GM19452 (cell line): Measurements from ENCODE around the gene TBX2.

Source experiments
- ATAC-seq: cut with Tn5 transposase; IDR thresholded peaks from one replicate; pipeline ENCODE4 v1.9.1; 2021; ENCODE audit not compliant: unreplicated experiment

TBX2 gene

GRCh38 chr17:61412860-61413660 is 13.4 kb downstream of the TBX2 start:
- ATAC-seq: no peak

- ATAC-seq: no peak
Observed at GRCh38 chr17:61413661-61414126, 14.1 kb downstream of the TBX2 start.

DNA sequence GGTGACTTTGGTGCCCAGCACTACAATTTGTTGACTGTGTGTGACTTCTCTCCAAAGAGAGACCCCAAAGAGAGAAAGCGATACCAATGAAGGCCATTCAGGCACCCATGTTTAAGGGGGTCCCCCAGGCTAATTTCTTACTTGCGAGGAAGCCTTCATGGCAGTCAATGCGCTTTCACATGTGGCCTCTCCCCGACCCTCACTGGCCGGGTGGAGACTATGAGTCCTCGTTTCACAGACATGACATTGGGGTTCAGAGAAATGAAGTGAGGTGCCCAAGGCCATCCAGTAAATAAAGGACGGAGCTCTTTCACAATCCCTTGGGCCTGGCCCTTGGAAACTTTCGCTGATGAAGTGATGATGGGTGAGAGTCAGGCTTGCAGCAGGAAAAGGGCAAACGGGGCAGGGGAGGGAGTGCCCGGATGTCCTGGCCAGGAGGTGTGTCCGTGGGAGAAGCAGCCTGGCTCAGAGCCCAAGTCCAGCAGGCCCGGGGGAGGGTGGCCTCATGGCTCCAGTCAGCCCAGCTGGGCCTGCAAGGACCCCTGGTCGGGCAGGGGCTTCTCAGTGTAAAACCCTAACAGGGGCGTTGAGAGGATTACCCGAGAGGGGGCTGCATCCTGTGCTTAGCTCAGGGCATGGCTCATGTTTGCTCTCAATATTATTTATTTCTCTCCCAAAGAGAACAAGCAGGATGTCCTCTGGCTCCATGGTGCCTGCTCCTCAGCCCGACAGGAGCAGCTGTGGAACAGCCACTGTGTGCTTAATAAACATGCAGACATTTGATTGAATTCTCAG is 14.7 kb downstream of the TBX2 start:
- no peak for ATAC-seq

DNA sequence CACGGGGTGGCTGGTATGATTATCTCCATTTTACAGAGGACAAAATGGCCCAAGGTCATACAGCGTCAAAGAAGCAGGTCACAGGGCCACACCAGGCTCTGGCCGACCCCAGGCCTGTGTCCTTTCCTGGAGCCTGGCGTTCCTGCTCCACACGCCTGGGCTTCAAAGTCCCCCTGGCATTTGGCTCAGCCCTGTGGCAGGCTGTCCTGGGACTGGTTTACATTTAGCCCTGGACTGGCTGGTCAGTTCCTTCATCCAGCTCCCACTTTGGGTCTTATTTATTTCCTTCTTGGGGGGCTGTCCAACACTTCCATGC is 15.3 kb downstream of the TBX2 start:
- ATAC-seq: no peak

DNA sequence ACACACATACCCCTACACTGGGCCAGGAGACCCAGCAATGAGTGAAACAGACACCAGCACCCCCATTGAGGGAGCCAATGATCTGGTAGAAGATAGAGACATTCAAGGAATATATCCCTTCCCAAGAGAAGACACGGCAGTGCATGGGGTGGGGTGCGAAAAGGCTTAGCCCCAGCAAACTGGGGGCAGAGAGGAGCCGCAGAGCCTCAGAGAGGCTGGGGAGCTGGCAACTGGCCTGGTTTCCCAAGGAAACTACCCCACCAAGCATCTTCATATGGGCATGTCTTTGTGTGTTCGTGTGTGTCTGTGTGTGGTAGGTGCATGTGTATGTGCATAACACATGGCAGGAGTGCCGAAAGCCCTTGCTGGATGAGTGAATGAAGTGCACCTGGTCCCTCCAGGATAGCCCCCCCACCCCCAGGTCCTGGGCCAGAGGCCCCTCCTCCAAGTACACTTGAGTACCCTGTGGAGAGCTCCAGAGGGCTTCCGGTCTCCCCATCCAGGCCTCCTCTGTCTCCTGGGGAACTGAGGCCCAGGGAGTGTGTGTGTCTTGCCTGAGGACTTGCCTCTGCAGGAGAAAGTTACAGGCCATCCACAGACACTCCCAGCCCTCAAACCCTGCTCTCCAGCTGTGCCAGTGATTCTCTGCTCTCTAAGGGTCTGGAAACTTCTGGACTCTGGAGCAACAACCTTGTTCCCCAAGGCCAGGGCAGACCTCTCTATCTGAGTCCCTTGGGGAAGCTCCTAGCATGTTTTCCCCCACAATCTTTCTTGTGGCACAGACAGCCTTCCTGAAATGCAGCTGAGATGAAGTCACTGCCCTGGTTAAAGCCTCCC is 15.9 kb downstream of the TBX2 start:
- ATAC-seq: no peak

DNA sequence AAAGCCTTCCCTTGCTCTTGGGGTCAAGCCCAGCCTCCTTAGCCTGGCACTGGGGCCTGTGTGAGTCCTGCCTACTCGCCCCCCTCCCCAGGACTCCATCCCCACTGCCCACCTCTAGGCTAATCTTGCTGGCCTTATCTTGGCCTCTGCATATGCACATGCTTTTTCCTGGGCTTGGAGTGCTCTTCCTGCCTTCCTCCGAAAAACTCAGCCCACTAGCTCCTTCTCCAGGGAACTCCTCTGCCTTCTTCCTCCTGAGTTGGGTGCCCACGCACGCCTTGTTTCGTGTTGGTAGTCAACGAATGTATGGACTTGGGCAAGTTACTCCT is 16.5 kb downstream of the TBX2 start:
- ATAC-seq: no peak

DNA sequence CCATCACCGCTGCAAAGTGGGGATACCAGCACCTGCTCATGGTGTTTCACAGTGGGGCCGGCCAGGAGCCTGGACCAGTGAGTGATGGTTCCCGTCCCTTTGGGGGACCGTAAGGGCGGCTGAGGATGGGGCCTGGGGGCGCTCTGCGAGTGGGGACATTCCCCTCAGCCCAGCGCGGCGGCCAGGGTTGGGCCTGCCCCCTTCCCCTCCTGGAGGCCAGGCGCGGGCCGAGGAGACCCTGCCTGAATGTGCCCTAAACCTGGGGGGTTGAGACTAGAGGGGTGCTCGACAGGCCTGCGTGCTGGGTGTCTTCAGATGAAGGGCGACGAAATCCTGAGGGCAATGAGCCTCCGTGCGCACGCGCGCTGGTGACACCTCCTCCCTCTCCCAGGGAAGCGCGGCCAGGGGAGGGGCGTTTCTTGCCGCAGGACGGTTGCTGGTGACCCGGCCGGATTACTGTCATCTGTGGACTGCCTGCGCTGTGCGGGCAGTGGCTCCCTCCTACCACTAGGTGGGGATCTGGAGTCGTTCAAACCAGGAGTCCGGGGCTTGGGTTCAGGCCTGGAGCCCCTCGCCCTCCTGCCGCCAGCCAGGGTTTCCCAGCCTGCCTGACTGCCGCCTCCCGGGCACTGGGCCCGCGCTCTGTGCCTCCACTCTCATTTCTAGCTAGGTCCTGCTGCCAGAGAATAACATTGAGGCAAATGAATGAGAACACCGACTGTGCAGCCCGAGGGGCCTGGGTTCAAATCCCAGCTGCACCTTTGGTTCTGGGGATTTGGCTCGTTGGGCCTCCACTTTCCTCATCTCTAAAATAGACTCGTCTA is 17.1 kb downstream of the TBX2 start:
- ATAC-seq: peak; percentile 46

DNA sequence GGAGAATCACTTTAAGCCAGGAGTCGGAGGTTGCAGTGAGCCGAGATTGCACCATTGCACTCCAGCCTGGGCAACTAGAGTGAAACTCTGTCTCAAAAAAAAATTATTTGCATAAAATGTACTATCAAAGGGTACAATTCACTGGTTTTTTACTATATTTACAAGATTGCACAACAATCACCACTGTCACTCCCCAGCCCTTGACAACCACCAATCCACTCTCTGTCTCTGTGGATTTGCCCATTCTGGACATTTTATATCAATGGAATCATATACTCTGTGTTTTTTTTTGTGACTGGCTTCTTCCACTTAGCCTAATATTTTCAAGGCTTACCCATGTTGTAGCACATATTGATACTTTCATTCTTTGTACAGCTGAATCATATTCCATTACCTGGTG is 18.8 kb downstream of the TBX2 start:
- no peak for ATAC-seq

GRCh38 chr17:61419496-61420046 is 19.9 kb downstream of the TBX2 start:
- no peak for ATAC-seq

GRCh38 chr17:61420052-61420451 is 20.4 kb downstream of the TBX2 start:
- no peak for ATAC-seq

- no peak for ATAC-seq
Observed at GRCh38 chr17:61420745-61421398, 21.2 kb downstream of the TBX2 start.

GRCh38 chr17:61421460-61421859 is 21.8 kb downstream of the TBX2 start:
- ATAC-seq: no peak

GRCh38 chr17:61422116-61422799 is 22.6 kb downstream of the TBX2 start:
- ATAC-seq: no peak

DNA sequence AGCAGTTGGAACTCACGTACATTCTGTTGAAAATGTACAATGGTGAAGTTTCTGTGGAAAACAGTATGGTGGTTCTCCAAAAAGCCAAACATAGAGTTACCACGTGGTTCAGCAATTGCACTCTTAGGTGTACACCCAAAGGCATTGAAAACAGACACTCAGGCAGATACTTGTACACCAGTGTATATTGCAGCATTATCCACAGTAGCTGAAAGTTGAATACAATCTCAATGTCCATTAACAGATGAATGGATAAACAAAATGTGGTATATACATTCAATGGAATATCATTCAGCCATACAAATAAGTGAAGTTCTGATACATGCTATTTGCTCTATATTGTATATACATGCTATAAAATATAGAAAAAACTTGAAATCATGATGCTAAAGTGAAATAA is 23.2 kb downstream of the TBX2 start:
- ATAC-seq: no peak

DNA sequence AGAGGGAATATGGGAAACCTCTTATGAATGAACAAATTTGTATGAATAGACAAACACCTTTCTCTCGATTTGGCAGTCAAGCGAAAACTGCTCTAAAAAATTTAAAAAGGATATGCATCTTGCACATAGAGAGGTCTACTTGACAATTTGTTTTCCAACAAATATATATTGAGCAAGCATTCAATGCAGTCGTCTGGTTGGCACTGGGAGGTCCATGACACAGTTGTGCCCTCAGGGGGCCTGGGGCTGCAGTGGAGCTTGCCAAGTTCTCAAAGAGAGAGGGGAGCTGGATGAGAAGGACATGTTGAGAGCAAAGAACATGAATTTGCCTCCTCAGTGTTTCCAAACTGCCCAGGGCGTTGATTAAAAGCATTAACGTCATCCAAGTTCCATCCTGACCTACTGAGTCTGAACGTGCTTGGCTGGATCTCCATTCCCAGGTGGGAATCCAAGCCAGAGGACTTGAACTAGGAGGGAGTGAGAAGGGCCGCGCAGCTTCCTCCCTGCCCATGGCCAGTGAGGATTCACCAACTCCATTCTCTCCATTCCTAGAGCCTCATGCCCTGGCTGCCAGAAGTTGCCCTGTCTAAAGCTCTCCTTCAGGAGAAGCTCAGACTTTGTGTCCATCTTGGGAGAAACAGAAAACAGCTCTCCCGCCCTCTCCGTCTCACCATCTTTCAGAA is 24.5 kb downstream of the TBX2 start:
- ATAC-seq: no peak

DNA sequence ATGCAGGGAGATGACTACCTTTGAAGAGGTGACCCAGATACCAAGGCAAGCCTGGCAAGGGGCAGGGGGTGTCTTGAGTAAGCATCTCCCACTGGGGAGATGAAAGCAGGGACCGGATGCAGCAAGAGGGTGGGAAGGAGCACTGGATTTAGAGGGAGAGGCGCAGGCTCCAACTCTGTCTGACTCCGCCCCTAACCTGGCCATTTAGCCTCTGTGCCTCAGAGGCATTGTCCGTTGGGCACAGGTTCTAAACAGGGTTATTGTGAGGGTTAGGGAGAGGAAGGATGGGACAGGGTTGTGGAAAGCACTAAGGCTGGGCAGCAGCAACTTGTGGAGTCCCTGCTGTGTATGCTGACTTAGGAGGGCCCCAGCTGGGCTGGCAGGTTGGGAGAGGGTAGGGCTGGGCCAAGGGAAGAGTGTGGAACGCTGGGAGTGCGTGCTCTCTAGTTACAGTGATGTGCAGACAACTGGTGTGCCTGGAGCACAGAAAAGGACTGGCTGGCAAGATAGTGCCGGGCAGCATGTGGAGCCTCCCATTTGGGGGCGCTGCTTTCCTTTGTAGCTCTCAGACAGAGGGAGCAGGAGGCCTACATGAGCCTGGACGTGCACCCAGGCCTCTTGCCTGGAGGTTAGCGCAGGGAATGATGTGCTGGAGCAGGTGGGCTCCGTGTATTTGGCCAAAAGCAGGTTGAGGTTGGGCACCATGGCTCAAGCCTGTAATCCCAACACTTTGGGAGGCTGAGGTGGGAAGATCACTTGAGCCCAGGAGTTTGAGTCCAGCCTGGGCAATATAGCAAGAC is 26.2 kb downstream of the TBX2 start:
- no peak for ATAC-seq

DNA sequence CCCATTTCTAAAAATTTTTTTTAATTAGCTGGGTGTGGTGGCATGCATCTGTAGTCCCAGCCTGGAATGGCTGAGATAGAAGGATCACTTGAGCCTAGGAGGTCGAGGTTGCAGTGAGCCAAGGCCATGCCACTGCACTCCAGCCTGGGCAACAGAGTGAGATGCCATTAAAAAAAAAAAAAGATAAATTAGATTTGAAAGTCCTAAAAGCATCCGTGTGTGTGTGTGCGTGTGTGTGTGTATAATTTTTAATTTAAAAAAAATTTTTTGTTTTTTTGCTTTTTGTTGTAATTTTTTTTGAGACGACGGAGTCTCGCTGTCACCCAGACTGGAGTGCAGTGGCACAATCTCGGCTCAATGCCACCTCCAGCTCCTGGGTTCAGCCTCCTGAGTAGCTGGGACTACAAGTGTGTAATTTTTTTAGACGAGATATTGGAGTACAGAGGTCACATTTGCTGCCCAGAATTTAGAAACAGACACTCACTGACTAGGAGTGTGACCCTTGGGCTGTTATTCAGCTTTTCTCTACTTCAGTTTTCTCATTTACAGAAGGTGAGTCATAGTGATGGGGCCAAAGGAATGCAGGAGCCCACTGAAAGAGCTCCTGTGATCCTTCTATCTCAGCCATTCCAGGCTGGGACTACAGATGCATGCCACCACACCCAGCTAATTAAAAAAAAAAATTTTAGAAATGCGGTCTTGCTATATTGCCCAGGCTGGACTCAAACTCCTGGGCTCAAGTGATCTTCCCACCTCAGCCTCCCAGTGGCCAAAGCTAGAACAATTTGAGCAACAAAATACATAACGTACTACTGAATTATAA is 27.1 kb downstream of the TBX2 start:
- no peak for ATAC-seq
